ENCODE results near the gene DCAF17. TPM values are rescaled to one million over a fixed set of nuclear protein-coding genes. Genes with fewer than 3 reads are reported as not detected.

Gene DCAF17, protein sequence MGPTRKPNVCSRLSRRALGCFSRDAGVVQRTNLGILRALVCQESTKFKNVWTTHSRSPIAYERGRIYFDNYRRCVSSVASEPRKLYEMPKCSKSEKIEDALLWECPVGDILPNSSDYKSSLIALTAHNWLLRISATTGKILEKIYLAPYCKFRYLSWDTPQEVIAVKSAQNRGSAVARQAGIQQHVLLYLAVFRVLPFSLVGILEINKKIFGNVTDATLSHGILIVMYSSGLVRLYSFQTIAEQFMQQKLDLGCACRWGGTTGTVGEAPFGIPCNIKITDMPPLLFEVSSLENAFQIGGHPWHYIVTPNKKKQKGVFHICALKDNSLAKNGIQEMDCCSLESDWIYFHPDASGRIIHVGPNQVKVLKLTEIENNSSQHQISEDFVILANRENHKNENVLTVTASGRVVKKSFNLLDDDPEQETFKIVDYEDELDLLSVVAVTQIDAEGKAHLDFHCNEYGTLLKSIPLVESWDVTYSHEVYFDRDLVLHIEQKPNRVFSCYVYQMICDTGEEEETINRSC
- polyA plus RNA-seq (ENCODE audit: insufficient read length): 36.4 TPM
- long read RNA-seq, donor 1, partial matches to known transcripts: 6 of 9 reads
- long read RNA-seq, donor 1, other reads (novel, unspliced or antisense): 0 of 9 reads
- long read RNA-seq, donor 2, full-length matches to known transcripts: 1 of 1 reads
- long read RNA-seq, donor 2, partial matches to known transcripts: 0 of 1 reads
- long read RNA-seq, donor 2, other reads (novel, unspliced or antisense): 0 of 1 reads
- long read RNA-seq, donor 3: 0 reads
- long read RNA-seq, donor 4: 0 reads
- long read RNA-seq, donor 5: 0 reads
- long read RNA-seq, donor 6, partial matches to known transcripts: 0 of 1 reads
- long read RNA-seq, donor 6, other reads (novel, unspliced or antisense): 0 of 1 reads
- long read RNA-seq, donor 7, full-length matches to known transcripts: 4 of 4 reads
- long read RNA-seq, donor 7, partial matches to known transcripts: 0 of 4 reads
- long read RNA-seq, donor 7, other reads (novel, unspliced or antisense): 0 of 4 reads
- long read RNA-seq, donor 8: 0 reads

DNA sequence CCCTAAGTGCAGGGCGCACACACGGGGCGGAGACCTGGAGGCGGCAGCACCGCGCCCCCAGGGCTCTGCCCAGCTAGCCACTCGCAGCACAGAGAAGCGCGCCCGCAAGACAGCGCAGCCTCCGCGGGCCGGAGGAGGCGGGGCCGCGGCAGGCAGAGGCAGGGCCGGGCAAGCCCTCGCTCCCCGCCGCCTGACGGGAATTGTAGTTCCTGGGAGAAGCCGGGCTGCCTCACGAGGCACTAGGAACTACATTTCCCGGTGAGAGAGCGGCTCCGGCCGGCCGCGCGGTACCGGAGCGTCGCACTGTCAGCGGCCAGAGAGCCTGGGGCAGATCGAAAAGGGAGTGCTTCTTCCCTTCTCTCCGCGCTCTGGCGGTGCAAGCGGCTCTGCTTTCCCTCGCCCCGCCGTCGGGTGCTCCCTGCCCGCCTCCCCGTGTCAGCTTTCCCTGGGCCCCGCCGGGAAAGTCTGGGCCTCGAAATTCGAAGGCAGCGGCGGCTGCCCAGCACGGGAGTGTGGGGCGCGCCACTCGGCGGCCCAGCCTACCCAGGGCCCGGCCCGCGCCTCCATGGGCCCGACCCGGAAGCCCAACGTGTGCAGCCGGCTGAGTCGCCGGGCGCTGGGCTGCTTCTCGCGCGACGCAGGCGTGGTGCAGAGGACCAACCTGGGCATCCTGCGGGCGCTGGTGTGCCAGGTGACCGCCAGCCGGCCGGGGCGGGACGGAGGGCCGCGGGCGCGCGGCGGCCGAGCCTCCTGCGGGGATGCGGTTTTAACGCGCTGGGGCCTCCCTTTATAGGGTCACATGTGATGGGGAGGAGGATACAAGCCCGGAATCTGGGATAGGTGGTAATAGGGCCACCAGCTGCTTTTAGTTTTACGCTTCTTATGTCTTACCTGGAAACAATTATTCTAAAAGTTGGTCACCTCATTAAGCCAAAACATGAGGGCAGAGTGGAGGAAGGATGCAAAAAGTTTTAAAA, at the start of gene DCAF17:
TSS of gene DCAF17 (plus strand) at position 214 of the 977 bp plus-strand sequence. CDS start at position 566, 352 bp downstream.
- peak; percentile 95 for DNase-seq

DNA sequence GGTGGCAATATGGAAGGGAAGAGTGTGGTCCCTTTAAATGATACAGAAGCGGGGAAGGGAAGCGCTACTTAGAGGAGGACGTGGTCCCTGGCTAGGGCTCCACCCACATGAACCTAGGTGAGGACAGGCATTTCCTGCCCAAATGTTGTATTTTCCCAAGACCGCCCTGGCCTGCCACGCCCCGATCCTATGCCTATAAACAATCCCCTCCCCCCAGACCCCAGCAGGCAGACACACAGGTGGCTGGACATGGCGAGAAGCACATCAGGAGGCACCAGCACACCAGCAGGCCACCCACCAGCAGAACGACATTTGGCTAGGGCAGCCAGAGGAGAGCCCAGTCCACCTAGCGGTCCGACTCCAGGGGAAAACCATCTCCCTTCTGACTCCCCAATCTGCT, 47.4 kb upstream of the DCAF17 start:
- DNase-seq: no peak

DNA sequence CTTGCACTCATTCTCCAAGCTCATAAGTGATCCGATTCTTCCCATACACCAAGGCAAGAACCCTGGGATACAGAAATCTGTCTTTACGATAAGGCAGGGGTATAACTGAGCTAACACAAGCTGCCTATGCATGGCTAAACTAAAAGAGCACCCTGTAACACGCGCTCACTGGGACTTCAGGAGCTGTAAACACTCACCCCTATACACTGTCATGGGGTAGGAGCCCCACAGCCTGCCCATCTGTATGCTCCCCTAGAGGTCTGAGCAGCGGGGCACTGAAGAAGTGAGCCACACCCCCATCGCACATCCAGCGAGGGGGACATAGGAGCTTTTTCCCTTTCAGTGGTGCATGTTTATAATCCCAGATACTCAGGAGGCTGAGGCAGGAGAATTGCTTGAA, 47.0 kb upstream of the DCAF17 start:
- no peak for DNase-seq

DNA sequence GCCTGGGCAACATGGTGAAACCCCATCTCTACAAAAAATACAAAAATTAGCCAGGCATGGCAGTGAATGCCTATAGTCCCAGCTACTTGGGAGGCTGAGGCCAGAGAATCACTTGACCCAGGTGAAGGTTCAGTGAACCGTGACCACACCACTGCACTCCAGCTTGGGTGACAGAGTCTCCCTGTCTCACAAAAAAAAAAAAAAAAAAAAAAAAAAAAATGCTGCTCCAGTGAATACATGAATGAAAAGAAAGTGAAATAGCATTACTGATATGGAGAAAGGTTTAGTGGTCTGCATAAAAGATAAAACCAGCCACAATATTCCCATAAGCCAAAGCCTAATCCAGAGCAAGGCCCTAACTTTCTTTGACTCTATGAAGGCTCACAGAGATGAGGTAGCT, 44.7 kb upstream of the DCAF17 start:
- no peak for DNase-seq

DNA sequence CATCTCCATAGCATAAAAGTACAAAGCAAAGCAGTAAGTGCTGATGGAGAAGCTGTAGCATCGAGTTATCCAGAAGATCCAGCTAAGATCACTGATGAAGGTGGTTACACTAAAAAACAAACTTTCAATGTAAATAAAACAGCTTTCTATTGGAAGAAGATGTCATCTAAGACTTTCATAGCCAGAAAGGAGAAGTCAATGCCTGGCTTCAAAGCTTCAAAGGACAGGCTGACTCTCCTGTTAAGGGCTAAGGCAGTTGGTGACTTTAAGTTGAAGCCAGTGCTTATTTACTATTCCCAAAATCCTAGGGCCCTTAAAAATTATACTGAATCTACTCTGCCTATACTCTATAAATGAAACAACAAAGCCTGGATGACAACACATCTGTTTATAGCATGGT, 44.2 kb upstream of the DCAF17 start:
- no peak for DNase-seq

DNA sequence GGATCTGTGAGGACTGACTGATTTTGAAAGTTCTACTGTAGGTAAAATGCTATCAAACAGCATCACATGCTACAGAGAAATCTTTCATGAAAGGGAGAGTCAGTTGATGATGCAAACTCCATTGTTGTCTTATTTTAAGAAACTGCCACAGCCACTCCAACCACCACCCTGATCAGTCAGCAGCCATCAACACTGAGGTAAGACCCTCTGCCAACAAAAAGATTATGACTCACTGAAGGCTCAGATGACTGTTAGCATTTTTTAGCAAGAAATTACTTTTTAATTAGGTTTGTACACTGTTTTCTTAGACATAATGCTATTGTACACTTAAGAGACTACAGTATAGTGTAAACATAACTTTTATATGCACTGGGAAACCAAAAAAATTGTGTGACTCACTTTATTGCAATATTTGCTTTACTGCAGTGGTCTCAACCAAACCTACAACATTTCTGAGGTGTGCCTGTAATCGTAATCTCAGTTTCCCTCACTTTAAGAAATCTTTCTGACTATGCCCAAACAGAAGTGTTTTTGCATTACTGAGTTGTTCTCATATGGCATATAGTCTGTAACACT, 43.0 kb upstream of the DCAF17 start:
- DNase-seq: no peak

DNA sequence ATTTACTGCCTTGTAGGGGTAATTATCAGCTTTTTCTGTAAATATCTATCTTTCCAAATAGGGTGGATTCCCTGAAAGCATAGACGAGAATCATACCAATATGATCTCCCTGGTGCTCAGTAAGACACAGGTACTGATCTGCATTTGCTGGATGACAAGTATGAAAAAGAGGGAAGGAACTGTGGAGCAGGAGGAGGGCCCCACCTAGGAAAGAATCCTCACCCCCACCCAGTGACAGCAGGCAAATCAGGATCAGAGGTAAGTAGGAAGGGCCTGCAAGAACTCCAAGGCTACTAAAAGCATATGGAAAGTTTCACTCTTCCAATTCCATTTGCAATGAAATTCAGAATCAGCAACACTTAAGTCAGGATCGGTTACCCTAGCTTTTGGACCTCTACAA, 42.5 kb upstream of the DCAF17 start:
- no peak for DNase-seq

DNA sequence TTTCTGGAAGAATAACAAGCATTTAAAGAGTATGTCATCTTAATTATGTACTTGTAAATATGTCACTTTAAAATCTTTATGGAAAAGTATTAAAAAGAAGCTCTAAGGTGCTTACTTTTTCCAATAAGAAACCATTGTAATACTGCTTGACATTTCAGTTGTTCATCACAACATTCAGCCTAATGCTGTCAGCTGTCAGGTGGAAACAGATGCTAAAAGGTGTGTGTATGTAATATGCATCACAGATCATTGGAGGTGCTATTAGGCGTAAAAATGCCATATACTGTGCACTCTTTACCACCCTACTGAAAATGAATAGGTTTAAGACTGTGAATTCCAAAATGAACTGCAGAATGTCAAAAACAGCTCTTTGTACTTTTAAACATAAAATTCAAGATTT, 40.5 kb upstream of the DCAF17 start:
- DNase-seq: no peak

DNA sequence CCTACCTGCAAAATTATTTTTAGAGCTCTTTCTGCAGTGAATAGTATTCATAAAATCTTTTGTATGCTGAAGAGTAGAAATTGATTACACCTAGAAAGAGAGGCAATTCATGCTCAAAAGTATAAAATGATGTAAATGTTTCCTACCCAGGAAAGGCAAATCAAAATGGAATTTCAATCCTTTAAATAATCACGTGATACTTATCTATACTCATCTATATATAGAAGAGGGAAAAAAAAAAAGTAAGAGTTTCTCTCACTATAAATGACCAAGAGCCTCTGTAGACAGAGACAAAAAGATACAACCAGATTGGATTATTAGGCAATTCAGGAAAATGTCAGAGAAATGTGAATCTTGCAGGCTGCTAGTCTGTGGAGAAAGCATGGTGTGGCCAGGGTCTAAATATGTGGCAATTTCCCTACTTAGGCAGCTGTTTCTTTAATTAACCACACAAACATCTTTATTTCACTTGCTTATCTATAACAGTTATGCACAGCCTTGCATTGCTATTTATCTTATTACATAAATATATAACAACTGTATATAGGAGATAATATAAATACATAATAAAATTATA, 39.8 kb upstream of the DCAF17 start:
- no peak for DNase-seq

DNA sequence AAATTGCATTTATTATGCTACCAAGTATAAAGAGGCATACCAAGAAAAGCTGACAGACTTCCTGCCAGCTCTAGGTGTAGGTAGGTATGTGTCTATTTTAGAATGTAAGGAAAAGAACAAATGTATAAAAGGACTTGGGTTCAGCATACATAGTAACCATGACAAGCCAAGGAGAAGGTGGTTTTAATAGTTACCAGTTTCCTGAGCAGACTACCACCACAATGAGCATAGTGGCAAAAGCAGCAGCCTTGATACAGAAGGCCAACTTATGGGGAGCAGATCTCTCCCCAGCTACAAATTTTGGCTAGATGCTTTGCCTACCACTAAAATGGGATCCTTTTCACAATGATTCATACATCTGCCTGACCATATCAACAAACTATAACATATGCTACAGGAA, 34.7 kb upstream of the DCAF17 start:
- no peak for DNase-seq

DNA sequence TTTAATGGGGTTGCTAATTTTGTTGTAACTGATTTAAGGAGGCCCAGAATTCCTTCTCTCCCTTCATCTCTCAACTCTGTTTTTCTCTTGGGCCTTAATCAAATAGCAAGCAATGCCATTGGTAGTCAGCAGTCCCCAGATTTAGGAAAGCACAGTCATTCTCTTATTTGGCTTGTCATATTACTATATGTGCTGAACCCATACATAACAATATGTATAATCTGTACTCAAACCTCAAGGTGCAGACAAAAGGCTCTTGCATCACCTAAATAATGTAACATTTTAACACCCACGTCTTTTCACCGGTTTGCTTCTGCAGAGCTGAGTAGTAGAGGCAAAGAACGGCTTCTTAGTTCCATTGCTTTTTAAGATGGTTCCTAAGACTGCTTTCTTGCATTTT, 33.6 kb upstream of the DCAF17 start:
- no peak for DNase-seq

DNA sequence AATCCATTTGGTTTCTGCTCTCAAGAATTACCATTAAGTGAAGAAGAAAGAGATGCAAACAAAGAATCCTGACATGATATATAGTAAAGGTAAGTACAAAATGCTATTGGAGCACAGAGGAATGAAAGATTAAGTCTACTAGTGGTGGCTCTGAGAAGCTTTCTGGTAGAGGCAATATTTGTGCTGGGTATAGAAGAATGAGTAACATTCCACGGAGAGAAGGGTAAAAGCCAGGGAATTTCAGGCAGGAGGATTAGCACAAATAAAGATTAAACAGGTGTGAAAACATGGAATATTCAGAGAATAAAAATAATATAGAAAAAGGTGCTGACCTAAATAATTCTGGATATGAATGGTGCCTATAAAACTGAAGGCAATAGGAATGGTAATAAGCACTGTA, 32.1 kb upstream of the DCAF17 start:
- DNase-seq: no peak

DNA sequence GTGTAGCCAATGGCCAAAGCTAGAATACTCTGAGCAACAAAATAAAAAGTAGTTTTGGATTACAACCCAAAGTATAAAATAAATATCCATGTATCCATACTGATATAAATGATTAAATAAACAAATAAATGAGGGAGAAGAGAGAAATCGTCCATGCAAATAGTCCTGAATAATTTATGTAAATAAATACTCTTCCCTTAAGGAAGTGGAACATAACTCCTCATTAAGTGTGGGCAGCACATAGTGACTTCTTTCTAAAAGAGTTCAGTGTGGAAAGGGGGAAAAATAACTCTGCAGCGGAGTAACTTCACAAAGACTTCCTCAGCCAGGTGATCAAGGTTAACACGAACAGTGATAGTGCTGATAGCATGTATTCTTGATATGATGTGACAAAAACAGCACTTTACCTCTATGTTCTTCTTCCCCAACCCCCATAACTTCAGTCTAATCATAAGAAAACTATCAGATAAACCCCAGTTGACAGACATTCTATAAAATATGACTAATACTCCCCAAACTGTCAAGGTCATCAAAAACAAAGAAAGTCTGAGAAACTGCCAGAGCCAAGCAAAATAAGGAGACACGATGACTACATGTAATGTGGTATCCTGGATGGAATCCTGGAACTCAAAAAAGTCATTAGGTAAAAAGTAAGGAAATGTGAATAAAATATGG, 31.0 kb upstream of the DCAF17 start:
- no peak for DNase-seq

DNA sequence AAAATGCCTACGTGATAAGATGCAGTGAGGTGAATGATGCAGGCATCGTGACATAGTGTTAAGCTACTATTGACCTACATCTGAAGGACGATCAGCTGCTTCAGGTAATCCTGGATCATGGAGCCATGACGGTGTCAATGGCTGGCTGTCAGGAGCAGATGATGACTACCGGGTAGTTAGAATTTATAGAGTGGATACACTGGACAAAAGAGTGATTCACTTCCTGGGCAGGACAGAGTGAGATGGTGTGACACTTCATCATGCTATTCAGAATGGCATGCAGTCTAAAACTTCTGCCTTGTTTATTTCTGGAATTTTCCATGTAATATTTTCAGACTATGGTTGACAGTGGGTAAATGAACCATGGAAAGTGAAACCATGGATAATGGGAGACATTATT, 29.8 kb upstream of the DCAF17 start:
- DNase-seq: no peak

DNA sequence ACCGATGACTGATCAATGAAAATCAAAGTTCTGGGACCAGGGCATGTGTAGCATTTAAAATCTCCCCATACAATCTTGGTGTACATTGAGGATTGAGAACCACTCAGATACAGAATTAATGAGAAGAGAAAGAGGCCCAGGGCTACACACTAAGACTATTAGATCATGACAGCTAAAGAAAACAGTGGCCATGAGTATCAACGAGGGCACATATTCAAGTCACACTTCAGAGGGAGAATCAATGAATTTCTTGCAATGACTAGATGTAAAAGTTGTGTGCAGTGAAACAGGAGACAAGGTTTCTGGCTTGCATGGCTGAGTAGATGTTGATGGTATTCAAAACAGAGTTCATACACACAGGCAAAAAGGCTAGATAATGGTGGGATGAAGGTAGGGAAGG, 29.3 kb upstream of the DCAF17 start:
- no peak for DNase-seq

DNA sequence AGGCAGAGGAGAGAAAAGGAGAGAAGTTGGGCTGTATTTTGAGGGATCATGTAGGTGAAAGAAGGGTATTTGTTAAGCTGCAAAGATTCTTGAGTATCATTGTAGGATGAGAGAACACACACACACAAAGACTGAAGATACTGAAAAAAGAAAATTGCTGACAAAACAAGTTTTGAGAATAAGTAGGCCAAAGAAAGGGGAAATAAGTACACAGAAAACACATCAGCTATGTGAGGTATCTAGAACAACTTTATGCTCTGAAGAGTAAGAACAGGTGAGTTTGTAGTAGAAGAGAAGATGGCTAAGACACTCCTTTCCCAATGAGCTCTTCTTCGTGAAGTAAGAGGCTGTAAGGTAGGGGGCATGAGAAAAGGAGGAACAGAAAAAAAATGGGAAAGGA, 28.5 kb upstream of the DCAF17 start:
- DNase-seq: no peak

DNA sequence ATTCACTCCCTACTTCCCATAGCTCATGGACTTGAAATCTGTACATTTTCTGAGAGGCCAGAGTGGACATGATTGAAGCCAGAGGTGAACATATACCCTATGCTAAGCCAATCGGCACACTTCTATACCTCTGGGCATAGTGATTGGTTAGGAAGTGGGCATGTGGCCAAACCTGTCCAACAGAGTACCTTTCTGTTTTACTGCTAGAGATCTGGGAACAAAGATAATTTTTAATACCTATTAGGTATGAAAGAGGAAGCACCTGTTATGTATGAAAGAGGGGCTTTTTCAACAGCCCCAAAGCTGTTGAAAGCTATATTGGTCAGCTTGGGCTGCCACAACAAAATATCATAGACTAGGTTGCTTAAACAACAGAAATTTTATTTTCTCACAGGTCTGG, 28.0 kb upstream of the DCAF17 start:
- DNase-seq: no peak

DNA sequence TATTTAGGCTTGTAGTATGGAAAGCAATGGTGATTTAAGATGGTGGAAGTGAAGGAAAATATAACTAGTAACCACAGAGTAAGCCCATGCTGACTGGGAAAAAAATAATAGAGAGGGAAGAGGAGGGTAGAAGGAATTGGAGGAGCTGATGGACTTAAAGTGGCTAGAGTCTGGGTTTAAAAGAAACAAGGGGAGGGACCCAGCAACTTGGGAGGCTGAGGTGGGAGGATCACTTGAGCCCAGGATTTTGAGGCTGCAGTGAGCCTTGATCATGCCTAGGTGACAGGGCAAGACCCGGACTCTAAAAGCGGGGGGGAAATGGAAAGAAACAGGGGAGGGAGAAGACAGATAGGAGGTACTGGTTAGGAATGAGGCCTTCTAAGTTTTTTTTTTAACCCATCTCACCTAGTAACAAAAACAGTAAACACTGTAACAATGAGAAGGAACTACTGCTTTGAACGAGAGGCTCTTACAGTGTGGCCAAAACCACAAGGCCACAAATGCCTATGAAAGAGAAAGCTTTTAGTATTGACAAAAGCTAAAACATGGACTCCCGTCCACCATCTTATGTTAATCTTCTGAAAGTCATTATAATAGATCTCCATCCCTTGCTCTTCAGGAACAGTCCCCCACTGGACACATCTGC, 26.9 kb upstream of the DCAF17 start:
- DNase-seq: no peak

DNA sequence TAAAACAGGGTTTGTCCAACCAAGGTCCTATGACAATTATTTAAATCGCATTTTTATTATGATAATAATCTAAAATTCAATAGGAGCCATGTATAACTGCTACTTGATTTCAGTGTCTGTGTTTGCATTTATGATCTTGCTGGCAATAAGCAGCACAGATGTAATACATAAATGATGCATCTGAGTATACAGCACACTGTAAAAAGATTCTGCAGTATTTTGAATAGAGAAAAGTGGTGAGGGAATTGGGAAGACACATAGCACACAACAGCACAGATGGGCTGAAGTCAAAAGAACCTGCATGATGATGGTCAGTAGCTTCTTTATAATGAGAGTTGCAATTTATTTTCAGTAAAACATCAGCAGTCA, 26.4 kb upstream of the DCAF17 start:
- DNase-seq: no peak

DNA sequence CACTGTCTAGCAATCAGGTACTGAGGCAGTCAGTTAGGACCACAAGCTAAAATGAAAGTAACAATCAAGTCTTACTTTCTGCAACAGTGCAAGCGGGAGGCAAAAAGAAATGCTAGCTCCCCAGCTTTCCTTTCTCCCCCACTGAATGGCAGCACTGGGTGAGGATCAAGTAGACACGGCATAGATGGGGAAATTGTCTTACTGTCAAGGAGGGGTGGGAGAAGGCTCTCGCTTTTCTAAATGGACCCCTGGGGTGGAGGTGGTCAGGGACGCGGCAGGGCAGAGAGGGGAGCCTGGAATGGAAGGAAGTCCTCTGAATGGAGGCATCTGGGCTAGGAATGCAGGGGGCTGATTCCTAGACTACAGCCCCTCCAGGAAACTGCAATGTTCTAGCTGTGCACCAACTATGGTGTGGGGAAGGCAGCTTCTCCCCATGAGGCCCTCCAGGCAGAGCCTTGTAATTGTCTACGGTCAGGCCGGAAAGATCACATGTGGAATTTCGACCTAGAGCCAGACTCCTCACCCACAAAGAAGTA, 24.5 kb upstream of the DCAF17 start:
- no peak for DNase-seq

Measured in left kidney (tissue), 8 donors.